Ovary (tissue), 3 donors: ENCODE results near the gene SCGN.

Source experiments
- CTCF ChIP-seq, 3 donors: fragments of 450-650 bp in 2 of 3; fragments of 200-600 bp in 1 of 3; IDR thresholded peaks; one replicate each; pipeline versions ENCODE4 v1.5.1 to v1.8.0; 2016 to 2022; ENCODE audit warnings: antibody characterized with exemption in 3 of 3, mild to moderate bottlenecking in 1 of 3
- EP300 ChIP-seq: sonication (generic); formaldehyde crosslinking; IDR thresholded peaks from one replicate; pipeline ENCODE4 v1.6.1; 2017; ENCODE audit warnings: antibody characterized with exemption
- POLR2A ChIP-seq: fragments of 450-650 bp; IDR thresholded peaks from one replicate; pipeline ENCODE4 v1.6.1; 2017; ENCODE audit warnings: antibody characterized with exemption, mild to moderate bottlenecking, moderate library complexity
- donor health status: DM: no; HTN: no; CAD: no.

DNA sequence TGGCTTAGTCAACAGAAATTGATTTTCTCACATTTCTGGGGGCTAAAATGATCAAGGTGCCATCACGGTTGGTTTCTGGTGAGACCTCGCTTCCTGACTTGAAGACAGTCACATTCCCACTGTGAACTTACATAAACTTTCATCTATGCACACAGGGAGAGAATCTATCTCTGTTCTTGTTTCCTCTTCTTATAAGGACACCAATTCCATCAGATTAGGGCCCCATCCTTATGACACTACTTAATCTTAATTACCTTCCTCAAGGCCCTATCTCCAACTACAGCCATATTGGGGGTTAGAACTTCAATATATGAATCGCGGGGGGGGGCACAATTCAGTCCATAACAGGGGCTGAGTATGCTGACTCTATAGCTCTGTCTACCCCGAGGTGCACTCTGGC is 10.6 kb upstream of the SCGN start:
- TF ChIP-seq CTCF (IDR thresholded peaks at IDR 0.05): no peak
- no peak for TF ChIP-seq EP300
- no peak for TF ChIP-seq POLR2A
